H1 (cell line): ENCODE measurements around the gene ARHGEF19. TPM values are rescaled to one million over a fixed set of nuclear protein-coding genes. Genes with fewer than 3 reads are reported as not detected.

Experiments
- CTCF ChIA-PET: fragments of 300-600 bp; sonication (Branson Sonifier 250); formaldehyde crosslinking; loops from one replicate; lab custom pipeline; 2021; ENCODE audit not compliant: partially characterized antibody; lab: Charles Lee
- POLR2A ChIA-PET: fragments of 300-600 bp; sonication (Branson Sonifier 250); formaldehyde crosslinking; loops from one replicate; lab custom pipeline; 2021; ENCODE audit warnings: inconsistent platforms; ENCODE audit not compliant: partially characterized antibody; lab: Charles Lee
- DNase-seq, 2 experiments: peaks; one replicate each; pipeline versions ENCODE4 v3.0.0 to v3.0.0-alpha.2; 2010 to 2022; ENCODE audit warnings: low spot score in 2 of 2, low read depth in 1 of 2, mixed read lengths in 1 of 2
- FAIRE-seq: peaks from 2 replicates; lab custom pipeline; 2011; peaks lifted over from hg19 to GRCh38; lab: Jason Lieb, UNC
- H2AFZ ChIP-seq: 2 replicates; pipeline ENCODE4 v1.8.1; 2012; ENCODE audit warnings: low read length, inconsistent platforms
- H2AK5ac ChIP-seq: 2 replicates; pipeline ENCODE4 v1.6.1; 2013; ENCODE audit warnings: low read depth, low read length
- H2BK120ac ChIP-seq: replicated peaks from 2 replicates; pipeline ENCODE3; 2013; ENCODE audit warnings: low read depth, low read length, inconsistent platforms
- H2BK12ac ChIP-seq: 2 replicates; pipeline ENCODE4 v1.6.1; 2013; ENCODE audit warnings: low read depth, low read length
- H2BK15ac ChIP-seq: 2 replicates; pipeline ENCODE4 v1.6.1; 2013; ENCODE audit warnings: low read length
- H2BK20ac ChIP-seq: 2 replicates; pipeline ENCODE4 v1.6.1; 2013; ENCODE audit warnings: low read length
- H2BK5ac ChIP-seq: 2 replicates; pipeline ENCODE4 v1.6.1; 2013; ENCODE audit warnings: low read depth, low read length
- H3K14ac ChIP-seq: 2 replicates; pipeline ENCODE4 v1.6.1; 2013; ENCODE audit warnings: inconsistent platforms; ENCODE audit not compliant: insufficient read length
- H3K18ac ChIP-seq: 2 replicates; pipeline ENCODE4 v1.6.1; 2013; ENCODE audit warnings: low read length; ENCODE audit errors: extremely low read depth
- H3K23ac ChIP-seq: 2 replicates; pipeline ENCODE4 v1.6.1; 2013; ENCODE audit warnings: inconsistent platforms; ENCODE audit not compliant: insufficient read length
- H3K23me2 ChIP-seq: 2 replicates; pipeline ENCODE4 v1.6.1; 2013; ENCODE audit warnings: low read depth, low read length
- H3K27ac ChIP-seq: 2 replicates; pipeline ENCODE4 v1.6.1; 2011; ENCODE audit warnings: low read depth, low read length, inconsistent platforms
- H3K27me3 ChIP-seq, 4 experiments: replicated peaks in 1 of 4; 1 replicate in 1 of 4; 2 replicates in 3 of 4; pipeline versions ENCODE4 v1.6.1 to v1.8.1; 2011 to 2013; ENCODE audit warnings: low read length in 3 of 4, mild to moderate bottlenecking in 3 of 4, inconsistent platforms in 2 of 4, mixed read lengths in 2 of 4, moderate library complexity in 1 of 4; ENCODE audit not compliant: control insufficient read depth in 3 of 4, insufficient read depth in 3 of 4; ENCODE audit errors: extremely low read depth in 1 of 4
- H3K36me3 ChIP-seq, 4 experiments: 2 replicates each; pipeline versions ENCODE4 v1.6.1 to v1.8.1; 2011 to 2013; ENCODE audit warnings: mild to moderate bottlenecking in 4 of 4, low read length in 3 of 4, moderate library complexity in 2 of 4, control low read depth in 1 of 4, inconsistent platforms in 1 of 4; ENCODE audit not compliant: insufficient read depth in 4 of 4, control insufficient read depth in 2 of 4
- H3K4ac ChIP-seq: replicated peaks from 2 replicates; pipeline ENCODE3; 2013; ENCODE audit warnings: low read length, low read depth, mixed read lengths, inconsistent platforms; ENCODE audit not compliant: insufficient read length
- H3K4me1 ChIP-seq, 4 experiments: replicated peaks in 1 of 4; 1 replicate in 1 of 4; 2 replicates in 3 of 4; pipeline versions ENCODE4 v1.6.1 to v1.8.1; 2011 to 2013; ENCODE audit warnings: low read length in 3 of 4, inconsistent platforms in 2 of 4, mixed read lengths in 1 of 4; ENCODE audit not compliant: insufficient read depth in 4 of 4, control insufficient read depth in 3 of 4
- H3K4me2 ChIP-seq, 2 experiments: 2 replicates each; pipeline versions ENCODE4 v1.6.1 to v1.8.1; 2011 to 2013; ENCODE audit warnings: low read depth in 2 of 2, low read length in 2 of 2, control low read depth in 1 of 2, inconsistent platforms in 1 of 2, mild to moderate bottlenecking in 1 of 2; ENCODE audit not compliant: insufficient read depth in 1 of 2
- H3K4me3 ChIP-seq, 4 experiments: fragments of 200-600, 300-600 bp in 1 of 4; sonication (generic), shearing (Covaris generic), sonication (Bioruptor Twin) in 1 of 4; 2 replicates each; pipeline versions ENCODE4 v1.5.1 to v1.8.1; 2011 to 2016; ENCODE audit warnings: low read length in 4 of 4, low read depth in 3 of 4, control low read depth in 2 of 4, inconsistent platforms in 2 of 4, mild to moderate bottlenecking in 2 of 4, mixed read lengths in 1 of 4, moderate library complexity in 1 of 4; ENCODE audit not compliant: insufficient read depth in 2 of 4; ENCODE audit errors: extremely low read depth in 1 of 4
- H3K56ac ChIP-seq: replicated peaks from 2 replicates; pipeline ENCODE3; 2013; ENCODE audit warnings: low read depth, mild to moderate bottlenecking, mixed read lengths, low read length, inconsistent platforms; ENCODE audit not compliant: insufficient read length
- H3K79me1 ChIP-seq: 2 replicates; pipeline ENCODE4 v1.6.1; 2013; ENCODE audit warnings: low read depth, low read length, control low read depth
- H3K79me2 ChIP-seq, 2 experiments: 2 replicates each; pipeline versions ENCODE4 v1.6.1 to v1.8.1; 2012 to 2013; ENCODE audit warnings: low read length in 2 of 2, mild to moderate bottlenecking in 2 of 2, inconsistent platforms in 1 of 2; ENCODE audit not compliant: insufficient read depth in 2 of 2, control insufficient read depth in 1 of 2
- H3K9ac ChIP-seq, 4 experiments: replicated peaks in 1 of 4; 1 replicate in 1 of 4; 2 replicates in 3 of 4; pipeline versions ENCODE4 v1.6.1 to v1.8.1; 2011 to 2013; ENCODE audit warnings: low read depth in 3 of 4, low read length in 3 of 4, control low read depth in 2 of 4, mild to moderate bottlenecking in 2 of 4, moderate library complexity in 2 of 4, inconsistent platforms in 1 of 4; ENCODE audit errors: extremely low read depth in 1 of 4
- H3K9me3 ChIP-seq, 2 experiments: 2 replicates each; pipeline versions ENCODE4 v1.6.1 to v1.8.1; 2012 to 2013; ENCODE audit warnings: mild to moderate bottlenecking in 2 of 2, moderate library complexity in 2 of 2, control low read depth in 1 of 2, inconsistent platforms in 1 of 2, low read depth in 1 of 2, low read length in 1 of 2, mixed read lengths in 1 of 2; ENCODE audit not compliant: insufficient read depth in 2 of 2
- H4K20me1 ChIP-seq, 2 experiments: replicated peaks in 1 of 2; 2 replicates each; pipeline versions ENCODE3 to v1.8.1; 2011 to 2013; ENCODE audit warnings: inconsistent platforms in 2 of 2, low read length in 2 of 2, mild to moderate bottlenecking in 1 of 2; ENCODE audit not compliant: insufficient read depth in 2 of 2, control insufficient read depth in 1 of 2
- H4K5ac ChIP-seq: 2 replicates; pipeline ENCODE4 v1.6.1; 2013; ENCODE audit warnings: low read length, low read depth, mixed read lengths, inconsistent platforms; ENCODE audit not compliant: insufficient read length
- H4K8ac ChIP-seq: 2 replicates; pipeline ENCODE4 v1.8.0; 2013; ENCODE audit warnings: mild to moderate bottlenecking, moderate library complexity, low read length, inconsistent platforms; ENCODE audit not compliant: insufficient read depth; ENCODE audit errors: extremely low read depth
- H4K91ac ChIP-seq: replicated peaks from 2 replicates; pipeline ENCODE3; 2013; ENCODE audit warnings: low read length, mixed read lengths, inconsistent platforms; ENCODE audit not compliant: insufficient read length
- KDM1A ChIP-seq: fragments of 200-600, 300-600 bp; sonication (generic); IDR thresholded peaks from 2 replicates; pipeline ENCODE4 v1.7.1; 2016; ENCODE audit warnings: mild to moderate bottlenecking, low read length, borderline replicate concordance
- SP4 ChIP-seq: IDR thresholded peaks from 2 replicates; pipeline ENCODE4 v1.6.1; 2012; ENCODE audit warnings: low read length, inconsistent platforms
- WGBS, 2 experiments: shearing (Covaris generic) in 1 of 2; methylation state at CpG; one replicate each; pipeline versions ENCODE4 v1.1.6 to v1.1.7; 2013 to 2015; ENCODE audit warnings: low lambda C conversion rate in 2 of 2, mixed read lengths in 2 of 2, inconsistent platforms in 1 of 2, low coverage in 1 of 2, missing lambda C conversion rate in 1 of 2; ENCODE audit not compliant: insufficient replicate concordance in 2 of 2, insufficient coverage in 1 of 2, insufficient read length in 1 of 2; ENCODE audit errors: extremely low coverage in 1 of 2, missing lambda C conversion rate in 1 of 2; 5-methylcytosine and 5-hydroxymethylcytosine counted together
- polyA plus RNA-seq, 7 experiments: library from polyadenylated mRNA; depleted of rRNA in 3 of 7; stranded (reverse) in 5 of 7; unstranded in 2 of 7; fragments of >200 nt in 5 of 7; fragments of 200-250 nt in 2 of 7; gene quantifications; 1 replicate in 5 of 7; 2 replicates in 1 of 7; 4 replicates in 1 of 7; pipeline versions ENCODE4 v1.2.1 to v1.2.3, GENCODE V29; 2011 to 2013; ENCODE audit warnings: missing spikeins in 2 of 7, mixed read lengths in 2 of 7
- total RNA-seq: library from RNA; stranded (reverse); fragmentation: NEBNext Ultra II Directional; extraction: Animal tissue kit (Norgen Biotek cat#: 25700); gene quantifications from 2 replicates; pipeline ENCODE4 v1.2.1, GENCODE V29; 2021

Gene ARHGEF19
- total and polyA plus RNA-seq, 2 of the 8 experiments (the other 6 are each of a cell fraction or from before 2014, with no cell fraction given), result 47.5 to 56.4 TPM

- FAIRE-seq, result no peak
- H2AK5ac ChIP-seq, result no peak overlapping the region
- CTCF ChIA-PET, result interaction anchor here (1.2 to 1.6 kb wide), 2 partner anchors 16 to 118 kb away, joined by 3 to 5 read pairs; no protein-coding TSS in a partner anchor
Measured at GRCh38 chr1:16196874-16197273, 15.6 kb downstream of the ARHGEF19 start.

More at GRCh38 chr1:16196874-16197273, 15.6 kb downstream of the ARHGEF19 start:
- no peak overlapping the region for H2BK5ac ChIP-seq
- H3K56ac ChIP-seq, result no peak overlapping the region
- no peaks in the 10 kb centered on the region for H3K79me2 ChIP-seq
- no peak overlapping the region for H3K23ac ChIP-seq
- no peak overlapping the region for H3K4me2 ChIP-seq
- no peaks in the 10 kb centered on the region; the same call in 1 of the 2 replicates for H3K79me1 ChIP-seq
- H4K20me1 ChIP-seq, result peaks cover 0 to 3% of the 10 kb centered on the region in 2 experiments
- H4K8ac ChIP-seq, result no peak overlapping the region
- no peak overlapping the region for H2BK120ac ChIP-seq
- no peaks in the 10 kb centered on the region for H3K23me2 ChIP-seq
- no peak overlapping the region for H4K91ac ChIP-seq
- no peak overlapping the region for H4K5ac ChIP-seq
- no peak for DNase-seq
- H3K14ac ChIP-seq, result no peak overlapping the region
- H3K4me3 ChIP-seq, result no peak overlapping the region
- POLR2A ChIA-PET, result interaction anchor here (0.6 to 1.8 kb wide), 7 partner anchors 10 to 119 kb away, joined by 3 to 9 read pairs (median 4); partner anchors contain the start of gene ARHGEF19
- no peaks in the 10 kb centered on the region for H3K9me3 ChIP-seq
- TF ChIP-seq SP4, result no peak
- no peak for TF ChIP-seq KDM1A
- H2BK15ac ChIP-seq, result no peak overlapping the region
- 65% methylated on average over 3 of the region's 3 CpGs; no CpG with 5 or more reads in 1 of the 2 experiments for WGBS, 2 experiments
- no peak overlapping the region for H3K27ac ChIP-seq
- H3K4me1 ChIP-seq, result no peaks in the 10 kb centered on the region
- H3K4ac ChIP-seq, result no peak overlapping the region
- no peak overlapping the region for H2AFZ ChIP-seq
- H3K18ac ChIP-seq, result no peak overlapping the region
- H2BK12ac ChIP-seq, result no peak overlapping the region
- H2BK20ac ChIP-seq, result no peak overlapping the region
- H3K27me3 ChIP-seq, result no peaks in the 10 kb centered on the region
- H3K36me3 ChIP-seq, result peaks cover 8 to 22% (median 13%) of the 10 kb centered on the region in 4 experiments; a peak in 4 of 8 replicates
- no peak overlapping the region for H3K9ac ChIP-seq
